Vagina (tissue), 2 donors: ENCODE data around the gene DSP. TPM values are rescaled to one million over a fixed set of nuclear protein-coding genes. Genes with fewer than 3 reads are reported as not detected.

Source experiments
- DNase-seq, 2 donors: peaks; one replicate each; pipeline ENCODE4 v3.0.0-alpha.2; 2017; ENCODE audit errors: extremely low spot score in 2 of 2
- H3K27ac ChIP-seq: fragments of 200-600 bp; sonication (generic); one replicate; pipeline ENCODE4 v1.5.1; 2019
- H3K27me3 ChIP-seq: fragments of 200-600 bp; sonication (generic); one replicate; pipeline ENCODE4 v1.5.1; 2019
- H3K36me3 ChIP-seq, 2 donors: fragments of 200-600 bp; sonication (generic); one replicate each; pipeline ENCODE4 v1.5.1; 2017 to 2019
- H3K4me1 ChIP-seq: fragments of 200-600 bp; sonication (generic); one replicate; pipeline ENCODE4 v1.5.1; 2019
- H3K4me3 ChIP-seq, 2 donors: fragments of 200-600 bp; sonication (generic); 1 replicate in 1 of 2; 2 replicates in 1 of 2; pipeline ENCODE4 v1.5.1; 2016 to 2019
- H3K9me3 ChIP-seq: fragments of 200-600 bp; sonication (generic); one replicate; pipeline ENCODE4 v1.5.1; 2019
- CTCF ChIP-seq, 3 experiments: fragments of 450-650 bp in 2 of 3; fragments of 200-600 bp in 1 of 3; sonication (generic) in 1 of 3; IDR thresholded peaks; one replicate each; pipeline ENCODE4 v1.5.1; 2017 to 2019; ENCODE audit warnings: antibody characterized with exemption in 3 of 3, mild to moderate bottlenecking in 2 of 3, moderate library complexity in 2 of 3
- POLR2A ChIP-seq, 2 donors: fragments of 450-650 bp; IDR thresholded peaks; one replicate each; pipeline ENCODE4 v1.6.1; 2017; ENCODE audit warnings: antibody characterized with exemption in 2 of 2, mild to moderate bottlenecking in 2 of 2, moderate library complexity in 2 of 2
- POLR2AphosphoS5 ChIP-seq, 2 donors: sonication (generic); formaldehyde crosslinking; IDR thresholded peaks; one replicate each; pipeline ENCODE4 v1.9.0; 2017; ENCODE audit warnings: antibody characterized with exemption in 2 of 2, mild to moderate bottlenecking in 2 of 2, low read depth in 1 of 2; ENCODE audit not compliant: insufficient read depth in 1 of 2
- intact Hi-C: fragments of 100-400 bp; cut with DNase I; formaldehyde crosslinking; loops from one replicate; pipeline ENCODE4 v1.15.1; 2023
- total RNA-seq: library from RNA; depleted of rRNA; stranded (reverse); fragments of >200 nt; gene quantifications from one replicate; pipeline ENCODE4 v1.2.3, GENCODE V29; 2016

The DSP gene
- total RNA-seq, 1 donor from 2014 or later = 802 TPM

GRCh38 chr6:7512320-7512719 is 29.2 kb upstream of the DSP start:
- H3K27ac ChIP-seq = no peak overlapping the region
- no peak for DNase-seq
- H3K27me3 ChIP-seq = no peaks in the 10 kb centered on the region
- no peaks in the 10 kb centered on the region for H3K36me3 ChIP-seq
- TF ChIP-seq POLR2A (IDR thresholded peaks at IDR 0.05) = no peak
- no peak for TF ChIP-seq CTCF (IDR thresholded peaks at IDR 0.05)
- TF ChIP-seq POLR2AphosphoS5 (IDR thresholded peaks at IDR 0.05; ENCODE audit: insufficient read depth in 1 of 2, low read depth in 1 of 2) = no peak
- intact Hi-C loops = no loop called here
- H3K4me1 ChIP-seq = peaks cover 4% of the 10 kb centered on the region
- no peak overlapping the region for H3K4me3 ChIP-seq
- no peaks in the 10 kb centered on the region for H3K9me3 ChIP-seq

- intact Hi-C loops = no loop called here
- TF ChIP-seq POLR2AphosphoS5 (IDR thresholded peaks at IDR 0.05; ENCODE audit: insufficient read depth in 1 of 2, low read depth in 1 of 2) (no peak), POLR2A (IDR thresholded peaks at IDR 0.05) (no peak), CTCF (IDR thresholded peaks at IDR 0.05) (no peak)
Measured at GRCh38 chr6:7513529-7513928, 27.9 kb upstream of the DSP start.

GRCh38 chr6:7515363-7515762 is 26.1 kb upstream of the DSP start:
- H3K36me3 ChIP-seq = no peaks in the 10 kb centered on the region
- TF ChIP-seq POLR2AphosphoS5 (IDR thresholded peaks at IDR 0.05; ENCODE audit: insufficient read depth in 1 of 2, low read depth in 1 of 2) = peak in 1 of 2 donors; percentile 38
- TF ChIP-seq POLR2A (IDR thresholded peaks at IDR 0.05) = no peak
- TF ChIP-seq CTCF (IDR thresholded peaks at IDR 0.05) = no peak
- DNase-seq = no peak
- no peaks in the 10 kb centered on the region for H3K27me3 ChIP-seq
- intact Hi-C loops = no loop called here
- H3K4me3 ChIP-seq = no peak overlapping the region
- no peaks in the 10 kb centered on the region for H3K9me3 ChIP-seq
- no peak overlapping the region for H3K27ac ChIP-seq
- peaks cover 4% of the 10 kb centered on the region for H3K4me1 ChIP-seq

More at GRCh38 chr6:7513529-7513928, 27.9 kb upstream of the DSP start:
- H3K9me3 ChIP-seq = no peaks in the 10 kb centered on the region
- H3K36me3 ChIP-seq = no peaks in the 10 kb centered on the region
- H3K27ac ChIP-seq = no peak overlapping the region
- H3K4me3 ChIP-seq = no peak overlapping the region
- no peaks in the 10 kb centered on the region for H3K27me3 ChIP-seq
- H3K4me1 ChIP-seq = peaks cover 4% of the 10 kb centered on the region
- DNase-seq = no peak

- no peak for DNase-seq
- H3K4me1 ChIP-seq = peaks cover 4% of the 10 kb centered on the region
- H3K27ac ChIP-seq = no peak overlapping the region
- no peaks in the 10 kb centered on the region for H3K9me3 ChIP-seq
- TF ChIP-seq POLR2AphosphoS5 (IDR thresholded peaks at IDR 0.05; ENCODE audit: insufficient read depth in 1 of 2, low read depth in 1 of 2) = no peak
- TF ChIP-seq CTCF (IDR thresholded peaks at IDR 0.05) = no peak
- no peak for TF ChIP-seq POLR2A (IDR thresholded peaks at IDR 0.05)
- no peak overlapping the region for H3K4me3 ChIP-seq
- no peaks in the 10 kb centered on the region for H3K27me3 ChIP-seq
- H3K36me3 ChIP-seq = no peaks in the 10 kb centered on the region
- intact Hi-C loops = no loop called here
Measured at GRCh38 chr6:7518877-7519276, 22.6 kb upstream of the DSP start.

- Histone ChIP-seq H3K9me3 (no peaks in the 10 kb centered on the region), H3K36me3 (no peaks in the 10 kb centered on the region), H3K4me1 (no peaks in the 10 kb centered on the region), H3K27ac (no peak overlapping the region), H3K4me3 (no peak overlapping the region), H3K27me3 (no peaks in the 10 kb centered on the region)
- intact Hi-C loops = no loop called here
- DNase-seq = no peak
- TF ChIP-seq POLR2A (IDR thresholded peaks at IDR 0.05) (no peak), CTCF (IDR thresholded peaks at IDR 0.05) (no peak), POLR2AphosphoS5 (IDR thresholded peaks at IDR 0.05; ENCODE audit: insufficient read depth in 1 of 2, low read depth in 1 of 2) (no peak)
Measured at GRCh38 chr6:7522873-7523272, 18.6 kb upstream of the DSP start.
